ENCODE results near the gene KLHL12. TPM values are rescaled to one million over a fixed set of nuclear protein-coding genes. Genes with fewer than 3 reads are reported as not detected.

Gene KLHL12
- total RNA-seq, 1 donor from 2014 or later = 24.9 TPM

GRCh38 chr1:202945483-202945882 lies 18.4 kb upstream of the KLHL12 start:
- H3K4me2 ChIP-seq (ENCODE audit: low read length) = no peak overlapping the region
- no peak for FAIRE-seq
- Mint-ChIP-seq H3K4me1 (ENCODE audit: low read depth, unreplicated experiment) (no peaks in the 10 kb centered on the region), H3K27me3 (ENCODE audit: low read depth, unreplicated experiment) (no peaks in the 10 kb centered on the region), H3K9me3 (ENCODE audit: unreplicated experiment) (no peaks in the 10 kb centered on the region), H3K4me3 (ENCODE audit: unreplicated experiment) (no peak overlapping the region), H3K36me3 (ENCODE audit: low read depth, unreplicated experiment) (peaks cover 14% of the 10 kb centered on the region), H3K27ac (ENCODE audit: unreplicated experiment) (no peak overlapping the region)
- H4K20me1 ChIP-seq (ENCODE audit: insufficient read depth, low read length) = peaks cover 21% of the 10 kb centered on the region
- no peaks in the 10 kb centered on the region for H3K4me1 ChIP-seq (ENCODE audit: insufficient read depth, low read length)
- H3K27me3 ChIP-seq (ENCODE audit: insufficient read depth, low read length) = no peaks in the 10 kb centered on the region
- H3K9ac ChIP-seq (ENCODE audit: low read length) = no peak overlapping the region
- peaks cover 2% of the 10 kb centered on the region for H3K79me2 ChIP-seq (ENCODE audit: insufficient read depth, low read length)
- TF ChIP-seq EZH2 (IDR thresholded peaks at IDR 0.05; ENCODE audit: insufficient read depth, low read length) (no peak), CTCF (IDR thresholded peaks at IDR 0.05; ENCODE audit: insufficient read depth, low read depth, low read length) (no peak)
- no peaks in the 10 kb centered on the region for H3K9me3 ChIP-seq (ENCODE audit: insufficient read depth, low read depth, low read length)
- peaks cover 48% of the 10 kb centered on the region for H3K36me3 ChIP-seq (ENCODE audit: insufficient read depth, low read length)
- no peak overlapping the region for H2AFZ ChIP-seq (ENCODE audit: low read depth, low read length)
- H3K27ac ChIP-seq (ENCODE audit: low read depth, low read length) = no peak overlapping the region
- DNase-seq (ENCODE audit: low read depth) = no peak
- H3K4me3 ChIP-seq (ENCODE audit: insufficient read depth, low read depth, low read length) = no peak overlapping the region

GRCh38 chr1:202944438-202944921 lies 17.4 kb upstream of the KLHL12 start:
- no peak overlapping the region for H3K9ac ChIP-seq (ENCODE audit: low read length)
- H4K20me1 ChIP-seq (ENCODE audit: insufficient read depth, low read length) = peaks cover 20% of the 10 kb centered on the region
- Mint-ChIP-seq H3K27ac (ENCODE audit: unreplicated experiment) (no peak overlapping the region), H3K36me3 (ENCODE audit: low read depth, unreplicated experiment) (peaks cover 14% of the 10 kb centered on the region), H3K4me3 (ENCODE audit: unreplicated experiment) (no peak overlapping the region), H3K9me3 (ENCODE audit: unreplicated experiment) (no peaks in the 10 kb centered on the region), H3K27me3 (ENCODE audit: low read depth, unreplicated experiment) (no peaks in the 10 kb centered on the region), H3K4me1 (ENCODE audit: low read depth, unreplicated experiment) (no peaks in the 10 kb centered on the region)
- H3K79me2 ChIP-seq (ENCODE audit: insufficient read depth, low read length) = no peaks in the 10 kb centered on the region
- no peaks in the 10 kb centered on the region for H3K27me3 ChIP-seq (ENCODE audit: insufficient read depth, low read length)
- H3K9me3 ChIP-seq (ENCODE audit: insufficient read depth, low read depth, low read length) = no peaks in the 10 kb centered on the region
- no peak for TF ChIP-seq EZH2 (IDR thresholded peaks at IDR 0.05; ENCODE audit: insufficient read depth, low read length)
- no peak for TF ChIP-seq CTCF (IDR thresholded peaks at IDR 0.05; ENCODE audit: insufficient read depth, low read depth, low read length)
- FAIRE-seq (no peak), DNase-seq (ENCODE audit: low read depth) (no peak)
- H2AFZ ChIP-seq (ENCODE audit: low read depth, low read length) = no peak overlapping the region
- H3K27ac ChIP-seq (ENCODE audit: low read depth, low read length) = no peak overlapping the region
- H3K4me2 ChIP-seq (ENCODE audit: low read length) = no peak overlapping the region
- H3K36me3 ChIP-seq (ENCODE audit: insufficient read depth, low read length) = peaks cover 52% of the 10 kb centered on the region
- no peaks in the 10 kb centered on the region for H3K4me1 ChIP-seq (ENCODE audit: insufficient read depth, low read length)
- no peak overlapping the region for H3K4me3 ChIP-seq (ENCODE audit: insufficient read depth, low read depth, low read length)

GRCh38 chr1:202942426-202942825 lies 15.4 kb upstream of the KLHL12 start:
- TF ChIP-seq EZH2 (IDR thresholded peaks at IDR 0.05; ENCODE audit: insufficient read depth, low read length) (no peak), CTCF (IDR thresholded peaks at IDR 0.05; ENCODE audit: insufficient read depth, low read depth, low read length) (no peak)
- Mint-ChIP-seq H3K27me3 (ENCODE audit: low read depth, unreplicated experiment) (no peaks in the 10 kb centered on the region), H3K4me1 (ENCODE audit: low read depth, unreplicated experiment) (no peaks in the 10 kb centered on the region), H3K36me3 (ENCODE audit: low read depth, unreplicated experiment) (peaks cover 14% of the 10 kb centered on the region), H3K4me3 (ENCODE audit: unreplicated experiment) (no peak overlapping the region), H3K9me3 (ENCODE audit: unreplicated experiment) (no peaks in the 10 kb centered on the region), H3K27ac (ENCODE audit: unreplicated experiment) (no peak overlapping the region)
- Histone ChIP-seq H3K4me2 (ENCODE audit: low read length) (no peak overlapping the region), H3K9me3 (ENCODE audit: insufficient read depth, low read depth, low read length) (no peaks in the 10 kb centered on the region), H3K27me3 (ENCODE audit: insufficient read depth, low read length) (no peaks in the 10 kb centered on the region), H3K36me3 (ENCODE audit: insufficient read depth, low read length) (peaks cover 57% of the 10 kb centered on the region), H3K4me1 (ENCODE audit: insufficient read depth, low read length) (no peaks in the 10 kb centered on the region), H2AFZ (ENCODE audit: low read depth, low read length) (no peak overlapping the region), H3K9ac (ENCODE audit: low read length) (no peak overlapping the region), H3K79me2 (ENCODE audit: insufficient read depth, low read length) (no peaks in the 10 kb centered on the region), H4K20me1 (ENCODE audit: insufficient read depth, low read length) (peaks cover 20% of the 10 kb centered on the region), H3K27ac (ENCODE audit: low read depth, low read length) (no peak overlapping the region), H3K4me3 (ENCODE audit: insufficient read depth, low read depth, low read length) (no peak overlapping the region)
- DNase-seq (ENCODE audit: low read depth) (no peak), FAIRE-seq (no peak)

Data from astrocyte (in vitro differentiated cells and primary cell).